ENCODE data around the gene PCMTD2.

Gene PCMTD2

GRCh38 chr20:64255361-64256281, at the start of gene PCMTD2:
Gene PCMTD2 (plus strand): TSS chr20:64255748. CDS start chr20:64259966, 4,218 bp downstream.
- peak; percentile 94 for DNase-seq

GRCh38 chr20:64206614-64207013, 48.9 kb upstream of the PCMTD2 start:
- no peak for DNase-seq

- no peak for DNase-seq
Measured at GRCh38 chr20:64207641-64208590, 47.6 kb upstream of the PCMTD2 start.

- DNase-seq: no peak
Measured at GRCh38 chr20:64209148-64209547, 46.4 kb upstream of the PCMTD2 start.

- DNase-seq: no peak
Measured at GRCh38 chr20:64210656-64211369, 44.7 kb upstream of the PCMTD2 start.

- DNase-seq: no peak
Measured at GRCh38 chr20:64211874-64212658, 43.5 kb upstream of the PCMTD2 start.

- DNase-seq: no peak
Measured at GRCh38 chr20:64212755-64213154, 42.8 kb upstream of the PCMTD2 start.

GRCh38 chr20:64214113-64214512, 41.4 kb upstream of the PCMTD2 start:
- DNase-seq: no peak

GRCh38 chr20:64214952-64215351, 40.6 kb upstream of the PCMTD2 start:
- DNase-seq: no peak

GRCh38 chr20:64216036-64216435, 39.5 kb upstream of the PCMTD2 start:
- no peak for DNase-seq

GRCh38 chr20:64216910-64217309, 38.6 kb upstream of the PCMTD2 start:
- no peak for DNase-seq

- DNase-seq: no peak
Measured at GRCh38 chr20:64217539-64218221, 37.9 kb upstream of the PCMTD2 start.

GRCh38 chr20:64219202-64219601, 36.3 kb upstream of the PCMTD2 start:
- DNase-seq: no peak

GRCh38 chr20:64219730-64220129, 35.8 kb upstream of the PCMTD2 start:
- DNase-seq: no peak

GRCh38 chr20:64220420-64220819, 35.1 kb upstream of the PCMTD2 start:
- DNase-seq: no peak

GRCh38 chr20:64220891-64221527, 34.5 kb upstream of the PCMTD2 start:
- no peak for DNase-seq

GRCh38 chr20:64222291-64222735, 33.2 kb upstream of the PCMTD2 start:
- DNase-seq: no peak

GRCh38 chr20:64222851-64223525, 32.6 kb upstream of the PCMTD2 start:
- DNase-seq: no peak

- no peak for DNase-seq
Measured at GRCh38 chr20:64223526-64224067, 32.0 kb upstream of the PCMTD2 start.
